ENCODE measurements around the gene KDM4C.
"Not testable (repeated sequence)": the region's sequence is repeated elsewhere in the genome, so short reads cannot be mapped to it uniquely, and the experiment has no call there.

KDM4C gene

DNA sequence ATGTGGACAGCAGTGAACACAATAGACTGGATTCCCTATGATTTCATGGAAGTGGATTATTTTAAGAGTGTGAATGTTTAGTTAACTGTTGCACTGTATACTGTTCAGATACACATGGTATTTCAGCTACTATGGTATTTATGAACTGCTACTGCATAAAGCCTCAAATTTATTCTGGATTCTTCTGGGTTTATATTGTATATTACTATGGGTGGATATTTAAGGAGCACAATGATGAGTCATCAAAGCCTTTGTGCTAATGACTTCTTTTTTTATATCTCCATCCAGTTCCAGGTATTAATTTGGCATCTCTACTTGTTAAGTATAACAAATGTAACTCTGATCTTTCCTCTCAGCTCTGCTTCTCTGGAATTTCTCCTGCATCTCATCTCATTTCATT lies 6.8 kb downstream of the KDM4C start:
- DNase-seq, result no peak

DNA sequence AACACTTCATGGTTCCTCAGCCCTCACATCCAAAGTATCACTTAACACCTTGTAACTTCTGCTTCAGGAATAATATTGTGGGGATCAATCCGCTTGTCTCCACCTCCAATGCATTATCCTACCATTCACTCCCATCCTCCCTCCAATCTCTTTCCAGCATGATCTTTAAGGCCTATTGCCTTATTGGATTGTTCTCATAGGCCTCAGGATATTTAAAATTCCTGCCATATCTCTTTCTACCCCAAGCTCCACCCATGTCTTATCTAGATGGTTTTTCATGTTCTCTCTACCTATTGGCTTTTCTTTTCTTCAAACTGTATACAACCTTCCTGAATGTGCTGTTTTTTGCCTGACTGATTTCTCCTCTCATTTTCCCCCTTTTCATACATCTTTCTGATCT lies 7.2 kb downstream of the KDM4C start:
- no peak for DNase-seq

- DNase-seq, result no peak
Observed at GRCh38 chr9:6765396-6765795, 7.6 kb downstream of the KDM4C start.

GRCh38 chr9:6766606-6767005 lies 8.8 kb downstream of the KDM4C start:
- DNase-seq, result no peak

DNA sequence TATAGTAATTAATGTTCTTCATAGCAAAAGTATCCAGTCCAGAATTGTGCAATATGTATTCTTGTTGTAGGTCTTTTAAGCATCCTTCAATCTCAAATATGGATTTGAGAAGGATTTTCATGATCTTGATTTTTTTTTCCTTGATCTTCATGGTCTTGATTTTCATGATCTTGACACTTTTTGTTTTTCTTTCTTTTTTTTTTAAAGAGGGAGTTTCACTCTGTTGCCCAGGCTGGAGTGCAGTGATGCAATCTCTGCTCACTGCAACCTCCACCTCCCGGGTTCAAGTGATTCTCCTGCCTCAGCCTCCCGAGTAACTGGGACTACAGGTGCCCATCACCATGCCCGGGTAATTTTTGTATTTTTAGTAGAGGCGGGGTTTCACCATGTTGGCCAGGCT lies 10.8 kb downstream of the KDM4C start:
- peak; percentile 4 for DNase-seq

DNA sequence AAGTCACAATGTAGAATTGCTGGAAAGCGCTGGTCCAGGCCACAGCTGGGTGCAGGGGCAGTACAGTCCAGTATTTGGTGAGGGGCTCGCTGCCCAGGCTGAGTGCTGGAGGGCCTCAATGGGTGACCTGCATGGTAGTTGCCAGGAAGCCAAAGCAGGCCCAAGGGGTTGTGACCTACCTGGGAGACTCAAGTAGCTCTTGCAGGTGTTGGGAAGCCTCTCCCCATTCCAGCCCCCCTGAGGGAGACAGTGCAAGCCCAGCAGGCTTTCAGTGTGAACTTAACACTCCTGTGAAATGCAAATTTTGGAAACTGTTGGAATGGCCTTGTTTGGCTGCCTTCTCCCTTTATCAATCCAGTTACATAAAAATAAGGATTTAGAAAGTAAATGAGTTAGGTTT lies 13.9 kb downstream of the KDM4C start:
- DNase-seq, result no peak

DNA sequence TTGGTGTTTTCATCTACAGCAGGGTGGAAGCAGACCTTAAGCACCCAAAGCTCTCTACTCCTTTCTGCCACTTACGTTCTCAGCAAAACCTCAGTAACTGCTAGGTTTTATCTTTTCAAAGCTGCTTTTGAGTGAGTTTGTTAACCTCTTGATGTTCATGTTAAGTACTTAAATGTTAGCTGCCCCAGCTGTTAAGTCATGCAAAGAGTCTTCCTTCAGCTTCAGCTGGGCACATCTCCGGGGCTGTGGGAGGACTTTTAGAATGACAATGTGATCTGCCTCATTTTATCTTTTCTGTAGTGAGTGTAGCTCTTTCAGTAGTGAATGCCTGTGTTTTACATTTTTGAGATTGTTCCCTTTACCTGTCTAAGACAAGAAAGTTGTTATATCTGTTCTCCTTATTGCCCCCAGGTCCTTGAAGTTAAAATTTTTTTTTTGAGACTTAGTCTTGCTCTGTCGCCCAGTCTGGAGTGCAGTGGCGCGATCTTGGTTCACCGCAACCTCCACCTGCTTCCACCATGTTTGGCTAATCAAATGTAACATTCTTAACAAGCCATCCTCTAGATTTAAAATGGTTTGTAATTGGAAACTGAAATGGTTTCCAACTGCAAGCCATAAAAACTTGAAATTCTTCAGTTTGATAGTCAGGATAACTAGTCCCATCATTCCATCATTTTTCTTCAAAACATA lies 19.6 kb downstream of the KDM4C start:
- no peak for DNase-seq

- DNase-seq, result no peak
Observed at GRCh38 chr9:6779417-6780241, 21.9 kb downstream of the KDM4C start.

GRCh38 chr9:6780690-6781089 lies 22.9 kb downstream of the KDM4C start:
- no peak for DNase-seq

GRCh38 chr9:6781476-6781875 lies 23.7 kb downstream of the KDM4C start:
- DNase-seq, result no peak

- DNase-seq, result no peak
Observed at GRCh38 chr9:6782345-6782744, 24.6 kb downstream of the KDM4C start.

DNA sequence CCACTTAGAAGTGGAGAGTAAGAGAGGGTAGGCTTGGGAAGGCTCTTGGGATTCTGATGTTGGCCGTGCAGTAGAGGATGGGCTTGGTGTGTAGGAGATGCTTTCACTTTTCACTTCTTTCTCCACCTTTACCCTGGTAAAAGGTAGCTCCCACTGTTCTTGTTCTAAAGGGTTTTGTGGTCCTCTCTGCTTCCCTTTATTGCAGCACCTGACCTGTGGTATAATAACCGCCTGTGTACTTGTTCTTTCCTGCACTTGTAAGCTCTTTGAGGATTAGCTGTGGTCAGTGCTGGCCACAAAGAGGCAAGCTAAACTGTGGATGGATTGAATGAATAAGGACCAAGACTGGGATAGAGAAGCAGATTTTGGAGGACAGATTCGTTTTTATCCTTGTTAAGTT lies 25.2 kb downstream of the KDM4C start:
- no peak for DNase-seq

DNA sequence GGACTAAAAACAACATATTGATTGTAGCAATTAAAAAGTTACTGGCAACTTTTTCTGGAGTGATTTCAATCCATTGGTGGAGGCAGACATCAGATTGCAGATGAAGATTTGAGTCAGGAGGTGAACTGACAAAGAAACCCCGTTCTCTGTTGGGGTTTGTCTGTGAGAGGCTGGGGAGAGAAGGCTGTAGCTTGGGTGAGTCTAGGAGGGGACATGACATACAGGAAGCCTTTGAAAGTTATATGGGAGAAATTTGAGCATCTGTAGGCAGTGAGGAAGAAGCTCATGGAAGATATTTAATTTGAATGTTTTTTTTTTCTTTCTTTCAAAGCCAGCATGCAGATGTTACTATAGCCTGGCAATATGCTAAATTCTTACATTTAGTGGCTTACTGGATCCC lies 26.0 kb downstream of the KDM4C start:
- no peak for DNase-seq

- no peak for DNase-seq
Observed at GRCh38 chr9:6785682-6786081, 27.9 kb downstream of the KDM4C start.

- no peak for DNase-seq
Observed at GRCh38 chr9:6787793-6788161, 30.0 kb downstream of the KDM4C start.

- no peak for DNase-seq
Observed at GRCh38 chr9:6788162-6789016, 30.6 kb downstream of the KDM4C start.

DNA sequence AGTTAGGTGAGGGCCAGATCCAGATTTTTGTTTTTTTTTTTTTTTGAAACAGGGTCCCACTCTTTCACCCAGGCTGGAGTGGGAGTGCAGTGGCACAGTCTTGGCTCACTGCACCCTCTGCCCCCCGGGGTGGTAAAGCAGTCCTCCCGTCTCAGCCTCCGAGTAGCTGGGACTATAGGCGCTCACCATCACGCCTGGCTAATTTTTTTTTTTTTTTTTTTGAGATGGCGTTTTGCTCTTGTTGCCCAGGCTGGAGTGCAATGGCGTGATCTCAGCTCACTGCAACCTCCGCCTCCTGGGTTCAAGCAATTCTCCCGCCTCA lies 31.2 kb downstream of the KDM4C start:
- not testable (repeated sequence) for DNase-seq

DNA sequence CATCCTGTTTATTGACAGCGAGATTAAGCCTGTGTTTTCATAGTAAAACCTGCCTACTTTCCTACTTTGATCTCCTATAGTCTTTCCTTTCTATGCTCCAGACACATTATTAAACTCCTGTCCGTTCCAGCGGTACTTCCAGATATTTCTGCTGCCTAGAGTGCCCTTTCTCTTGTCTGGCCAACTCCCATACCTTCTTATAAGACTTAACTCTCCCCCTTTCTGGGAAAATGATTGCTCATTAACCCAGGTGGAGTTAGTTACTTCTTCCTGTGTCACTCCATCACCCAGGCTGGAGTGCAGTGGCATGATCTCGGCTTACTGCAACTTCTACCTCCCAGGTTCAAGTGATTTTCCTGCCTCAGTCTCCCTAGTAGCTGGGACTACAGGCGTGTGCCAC lies 33.1 kb downstream of the KDM4C start:
- DNase-seq, result no peak

- no peak for DNase-seq
Observed at GRCh38 chr9:6793203-6793602, 35.4 kb downstream of the KDM4C start.

GRCh38 chr9:6794936-6795335 lies 37.2 kb downstream of the KDM4C start:
- DNase-seq, result no peak

DNA sequence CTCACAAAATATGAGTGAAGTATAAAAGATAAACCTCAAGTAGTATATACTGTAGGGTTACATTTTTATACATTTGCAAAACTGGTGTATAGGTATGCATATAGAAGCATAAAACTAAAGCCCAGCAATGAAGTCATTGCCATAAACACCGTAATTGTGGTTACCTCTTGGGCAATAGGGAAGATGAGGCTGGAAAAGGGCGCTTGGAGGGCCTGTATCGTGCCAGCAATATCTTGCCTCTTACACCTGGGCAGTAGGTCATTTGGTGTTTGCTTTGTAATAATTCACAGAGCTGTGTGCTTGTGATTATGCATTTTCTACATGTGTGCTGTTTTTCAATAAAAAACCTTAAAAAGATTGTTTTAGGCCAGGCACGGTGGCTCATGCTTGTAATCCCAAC lies 45.2 kb downstream of the KDM4C start:
- no peak for DNase-seq

GRCh38 chr9:6805532-6805931 lies 47.8 kb downstream of the KDM4C start:
- no peak for DNase-seq

- DNase-seq, result not testable (repeated sequence)
Observed at GRCh38 chr9:6806318-6806717, 48.5 kb downstream of the KDM4C start.

DNA sequence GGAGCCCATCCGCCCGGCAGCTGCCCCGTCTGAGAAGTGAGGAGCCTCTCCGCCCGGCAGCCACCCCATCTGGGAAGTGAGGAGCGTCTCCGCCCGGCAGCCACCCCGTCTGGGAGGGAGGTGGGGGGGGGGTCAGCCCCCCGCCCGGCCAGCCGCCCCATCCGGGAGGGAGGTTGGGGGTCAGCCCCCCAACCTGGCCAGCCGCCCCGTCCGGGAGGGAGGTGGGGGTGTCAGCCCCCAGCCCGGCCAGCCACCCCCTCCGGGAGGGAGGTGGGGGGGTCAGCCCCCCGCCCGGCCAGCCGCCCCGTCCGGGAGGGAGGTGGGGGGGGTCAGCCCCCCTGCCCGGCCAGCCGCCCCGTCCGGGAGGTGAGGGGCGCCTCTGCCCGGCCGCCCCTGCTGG lies 49.9 kb downstream of the KDM4C start:
- DNase-seq, result not testable (repeated sequence)

Measured in activated CD8-positive, alpha-beta memory T cell treated with anti-CD3 and anti-CD28 coated beads, Interleukin-2, amount 50 U/mL, for 48 hours (primary cell).